A549 (cell line): ENCODE data around the gene PON1. TPM values are rescaled to one million over a fixed set of nuclear protein-coding genes. Genes with fewer than 3 reads are reported as not detected.

ENCODE experiments used
- ATAC-seq, 2 experiments: fragments of 200-7000 bp in 1 of 2; fragments of >200 bp in 1 of 2; cut with Nextera tagmentation in 1 of 2; cut with Tn5 transposase in 1 of 2; 3 replicates each; pipeline versions ENCODE4 v1.8.0 to v1.9.1; 2018 to 2020; ENCODE audit warnings: mild to moderate bottlenecking in 1 of 2, moderate library complexity in 1 of 2
- CTCF ChIA-PET: fragments of 300-600 bp; sonication (Branson Sonifier 250); formaldehyde crosslinking; extraction: SDS; loops from one replicate; lab custom pipeline; 2021; ENCODE audit warnings: antibody characterized with exemption, inconsistent platforms; lab: Yijun Ruan, JAX
- POLR2A ChIA-PET: fragments of 350-600 bp; formaldehyde crosslinking; extraction: SDS; loops from one replicate; lab custom pipeline; 2021; ENCODE audit warnings: antibody characterized with exemption, inconsistent platforms; lab: Yijun Ruan, JAX
- DNase-seq, 2 experiments: peaks; one replicate each; pipeline versions ENCODE4 v3.0.0 to v3.0.0-alpha.2; 2011 to 2016; ENCODE audit warnings: low read depth in 1 of 2, low spot score in 1 of 2
- FAIRE-seq: peaks from 2 replicates; lab custom pipeline; 2011; peaks lifted over from hg19 to GRCh38; lab: Jason Lieb, UNC
- H3K27ac ChIP-seq, 2 experiments: fragments of >200 bp; sonication (Bioruptor Twin); formaldehyde crosslinking; 3 replicates each; pipeline ENCODE4 v1.5.1; 2016 to 2017
- H3K4me1 ChIP-seq: fragments of >200 bp; sonication (Bioruptor Twin); formaldehyde crosslinking; 3 replicates; pipeline ENCODE4 v1.6.1; 2016
- H3K4me2 ChIP-seq: fragments of >200 bp; sonication (Bioruptor Twin); formaldehyde crosslinking; 3 replicates; pipeline ENCODE4 v1.6.1; 2016
- H3K4me3 ChIP-seq: fragments of >200 bp; sonication (Bioruptor Twin); formaldehyde crosslinking; 3 replicates; pipeline ENCODE4 v1.5.1; 2016
- H3K9me3 ChIP-seq: fragments of >200 bp; sonication (Bioruptor Twin); formaldehyde crosslinking; 3 replicates; pipeline ENCODE4 v1.6.1; 2016
- CEBPB ChIP-seq, 2 experiments: fragments of >200 bp in 1 of 2; sonication (Bioruptor Twin) in 1 of 2; formaldehyde crosslinking in 1 of 2; IDR thresholded peaks; 2 replicates each; pipeline ENCODE4 v1.6.1; 2012 to 2016
- CHD2 ChIP-seq: fragments of 150-350 bp; IDR thresholded peaks from 2 replicates; pipeline ENCODE4 v1.6.1; 2014; ENCODE audit warnings: low read length; ENCODE audit not compliant: partially characterized antibody
- CHD4 ChIP-seq: fragments of 200-600 bp; sonication (generic); IDR thresholded peaks from 2 replicates; pipeline ENCODE4 v1.6.1; 2016; ENCODE audit warnings: antibody characterized with exemption, mild to moderate bottlenecking, borderline replicate concordance
- E2F6 ChIP-seq: IDR thresholded peaks from 2 replicates; pipeline ENCODE4 v1.6.1; 2012; ENCODE audit warnings: low read depth, borderline replicate concordance
- FOSL2 ChIP-seq, 2 experiments: fragments of 450-650 bp in 1 of 2; fragments of >200 bp in 1 of 2; sonication (Bioruptor Twin) in 1 of 2; formaldehyde crosslinking; IDR thresholded peaks; 2 replicates each; pipeline versions ENCODE4 v1.5.0 to v1.6.1; 2016 to 2020; ENCODE audit warnings: mild to moderate bottlenecking in 1 of 2, moderate library complexity in 1 of 2
- HDAC2 ChIP-seq: fragments of 200-600 bp; sonication (generic); IDR thresholded peaks from 2 replicates; pipeline ENCODE4 v1.6.1; 2016
- HES2 ChIP-seq: fragments of >200 bp; sonication (Bioruptor Twin); formaldehyde crosslinking; IDR thresholded peaks from 2 replicates; pipeline ENCODE4 v1.6.1; 2016
- HEYL ChIP-seq: fragments of 250-450 bp; sonication (Bioruptor Pico); IDR thresholded peaks from 2 replicates; pipeline ENCODE4 v1.8.0; 2021; ENCODE audit warnings: mild to moderate bottlenecking, moderate library complexity
- HOXA7 ChIP-seq: fragments of 250-450 bp; sonication (Bioruptor Pico); IDR thresholded peaks from 2 replicates; pipeline ENCODE4 v1.5.0; 2020; ENCODE audit warnings: mild to moderate bottlenecking, moderate library complexity
- HOXB13 ChIP-seq: fragments of 250-450 bp; sonication (Bioruptor Pico); IDR thresholded peaks from 2 replicates; pipeline ENCODE4 v1.5.0; 2020; ENCODE audit warnings: low read depth, mild to moderate bottlenecking, moderate library complexity
- HOXB5 ChIP-seq: fragments of 250-450 bp; sonication (Bioruptor Pico); IDR thresholded peaks from 2 replicates; pipeline ENCODE4 v1.5.0; 2020; ENCODE audit warnings: mild to moderate bottlenecking, moderate library complexity
- MAFK ChIP-seq: fragments of 450-650 bp; IDR thresholded peaks from 2 replicates; pipeline ENCODE4 v1.6.1; 2014; ENCODE audit not compliant: partially characterized antibody
- MYC ChIP-seq: IDR thresholded peaks from 2 replicates; pipeline ENCODE4 v1.6.1; 2012; ENCODE audit warnings: mild to moderate bottlenecking, inconsistent platforms, low read length, improper control_type of control experiment, borderline replicate concordance
- NPAS2 ChIP-seq: fragments of 250-450 bp; sonication (Bioruptor Pico); IDR thresholded peaks from 2 replicates; pipeline ENCODE4 v1.8.0; 2022; ENCODE audit warnings: mild to moderate bottlenecking, moderate library complexity, borderline replicate concordance
- NR3C1 ChIP-seq: fragments of >200 bp; sonication (Bioruptor Twin); formaldehyde crosslinking; IDR thresholded peaks from 3 replicates; pipeline ENCODE4 v1.6.1; 2017
- RAD21 ChIP-seq, 2 experiments: fragments of >200 bp in 1 of 2; sonication (Bioruptor Twin) in 1 of 2; formaldehyde crosslinking in 1 of 2; IDR thresholded peaks in 1 of 2; conservative IDR thresholded peaks in 1 of 2; 2 replicates in 1 of 2; 3 replicates in 1 of 2; pipeline ENCODE4 v1.6.1; 2012 to 2018; ENCODE audit warnings: inconsistent platforms in 1 of 2
- RARB ChIP-seq: fragments of 250-450 bp; sonication (Bioruptor Pico); IDR thresholded peaks from 2 replicates; pipeline ENCODE4 v1.8.0; 2021; ENCODE audit warnings: mild to moderate bottlenecking, moderate library complexity
- RFX5 ChIP-seq: fragments of 450-650 bp; IDR thresholded peaks from 2 replicates; pipeline ENCODE4 v1.7.1; 2014; ENCODE audit warnings: antibody characterized with exemption, mild to moderate bottlenecking, moderate library complexity
- SREBF2 ChIP-seq: fragments of 450-650 bp; IDR thresholded peaks from 2 replicates; pipeline ENCODE4 v1.6.1; 2014; ENCODE audit warnings: mild to moderate bottlenecking, moderate library complexity
- TFCP2L1 ChIP-seq: fragments of 250-450 bp; sonication (Bioruptor Pico); IDR thresholded peaks from 2 replicates; pipeline ENCODE4 v1.5.0; 2021; ENCODE audit warnings: mild to moderate bottlenecking
- TP53 ChIP-seq: fragments of 250-450 bp; sonication (Bioruptor Pico); IDR thresholded peaks from 2 replicates; pipeline ENCODE4 v1.5.0; 2021; ENCODE audit warnings: mild to moderate bottlenecking, moderate library complexity
- USF2 ChIP-seq: fragments of 450-650 bp; IDR thresholded peaks from 2 replicates; pipeline ENCODE4 v1.6.1; 2014; ENCODE audit warnings: antibody characterized with exemption
- ZFP36 ChIP-seq: fragments of 450-650 bp; IDR thresholded peaks from 2 replicates; pipeline ENCODE4 v1.6.1; 2014; ENCODE audit warnings: borderline replicate concordance; ENCODE audit not compliant: partially characterized antibody
- ZSCAN20 ChIP-seq: fragments of 250-450 bp; sonication (Bioruptor Pico); IDR thresholded peaks from 2 replicates; pipeline ENCODE4 v1.8.0; 2022; ENCODE audit warnings: mild to moderate bottlenecking, moderate library complexity
- WGBS: methylation state at CpG from one replicate; pipeline ENCODE4 v1.1.6; 2017; ENCODE audit errors: missing lambda C conversion rate; 5-methylcytosine and 5-hydroxymethylcytosine counted together
- polyA plus RNA-seq, 4 experiments: library from polyadenylated mRNA; depleted of rRNA in 3 of 4; stranded (reverse); fragments of >200 nt; fragmentation: RNase III in 1 of 4; extraction: RNeasy Plus Mini Kit Qiagen cat#74134 plus additional on column Dnase treatment in 1 of 4; gene quantifications; 2 replicates in 3 of 4; 3 replicates in 1 of 4; pipeline ENCODE4 v1.2.3, GENCODE V29; 2011 to 2017
- TF ChIP-seq, protein P1 (sequence below): fragments of 250-450 bp; sonication (Bioruptor Pico); IDR thresholded peaks from 2 replicates; pipeline ENCODE4 v1.5.0; 2021; ENCODE audit warnings: mild to moderate bottlenecking, moderate library complexity, borderline replicate concordance
- TF ChIP-seq, protein P2 (sequence below): fragments of 150-350 bp; IDR thresholded peaks from 2 replicates; pipeline ENCODE4 v1.6.1; 2014; ENCODE audit warnings: low read depth, mild to moderate bottlenecking, low read length
- TF ChIP-seq, protein P3 (sequence below): fragments of 250-450 bp; sonication (Bioruptor Pico); IDR thresholded peaks from 2 replicates; pipeline ENCODE4 v1.5.0; 2020; ENCODE audit warnings: low read depth, mild to moderate bottlenecking, moderate library complexity

PON1 gene
- polyA plus RNA-seq, 2 of the 4 experiments (the other 2 are of a cell fraction), result 0.93 to 6.6 TPM

DNA sequence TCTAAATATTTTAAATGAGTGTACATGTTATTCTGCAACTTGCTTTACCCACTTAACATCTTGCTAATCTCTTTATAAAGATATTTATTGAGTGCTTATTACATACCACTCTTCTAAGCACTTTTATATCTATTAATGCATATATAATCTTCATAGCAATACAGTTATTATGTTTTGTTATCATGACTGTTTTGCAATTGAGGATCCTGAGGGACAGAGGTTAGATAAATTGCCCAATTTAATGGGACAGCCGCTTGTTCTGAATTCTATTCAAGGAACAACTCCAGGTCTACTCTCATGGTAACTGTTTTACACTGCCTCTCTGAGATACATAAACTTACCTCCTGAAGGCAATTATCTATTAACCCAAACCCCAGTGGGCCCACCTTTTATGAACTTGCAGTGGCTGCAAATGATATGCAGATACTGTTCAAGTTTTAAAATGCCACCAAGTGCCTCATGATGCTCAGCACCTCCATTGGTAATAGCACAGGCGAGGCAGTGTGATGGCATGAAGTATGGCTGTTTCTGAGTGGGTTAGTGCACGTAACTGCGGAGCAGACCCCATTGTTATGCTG, 60.5 kb downstream of the PON1 start:
- FAIRE-seq (peak; percentile 39), DNase-seq (peak in 1 of 2 experiments; percentile 13), ATAC-seq (peak in 1 of 2 experiments; percentile 77; a peak in 2 of 6 replicates)
- 2% methylated on average over 4 of the region's 4 CpGs for WGBS
- ChIA-PET POLR2A (interaction anchor here (1.2 kb wide), 1 partner anchor 132 kb away, joined by 6 read pairs; the partner anchor contains the start of gene PON3), CTCF (interaction anchor here (2.0 to 3.3 kb wide), 3 partner anchors 17 to 214 kb away, joined by 8 to 23 read pairs (median 10); partner anchors contain the start of gene PON3)
- Histone ChIP-seq H3K4me2 (peak overlapping the region; percentile 67), H3K4me1 (peaks cover 58% of the 10 kb centered on the region), H3K9me3 (no peaks in the 10 kb centered on the region)
- TF ChIP-seq RARB, result no peak
- no peak for TF ChIP-seq TP53 (CRISPR knock-in tag)
- TF ChIP-seq MYC, result 0 out of 2 replicates have a peak, but pooled peaks have one; percentile 24
- TF ChIP-seq NR3C1, result no peak
- 0 out of 2 replicates have a peak, but pooled peaks have one; percentile 53 for TF ChIP-seq ZSCAN20
- peak; percentile 71; the same call in 1 of the 2 replicates for TF ChIP-seq HOXB5
- TF ChIP-seq, protein P1, sequence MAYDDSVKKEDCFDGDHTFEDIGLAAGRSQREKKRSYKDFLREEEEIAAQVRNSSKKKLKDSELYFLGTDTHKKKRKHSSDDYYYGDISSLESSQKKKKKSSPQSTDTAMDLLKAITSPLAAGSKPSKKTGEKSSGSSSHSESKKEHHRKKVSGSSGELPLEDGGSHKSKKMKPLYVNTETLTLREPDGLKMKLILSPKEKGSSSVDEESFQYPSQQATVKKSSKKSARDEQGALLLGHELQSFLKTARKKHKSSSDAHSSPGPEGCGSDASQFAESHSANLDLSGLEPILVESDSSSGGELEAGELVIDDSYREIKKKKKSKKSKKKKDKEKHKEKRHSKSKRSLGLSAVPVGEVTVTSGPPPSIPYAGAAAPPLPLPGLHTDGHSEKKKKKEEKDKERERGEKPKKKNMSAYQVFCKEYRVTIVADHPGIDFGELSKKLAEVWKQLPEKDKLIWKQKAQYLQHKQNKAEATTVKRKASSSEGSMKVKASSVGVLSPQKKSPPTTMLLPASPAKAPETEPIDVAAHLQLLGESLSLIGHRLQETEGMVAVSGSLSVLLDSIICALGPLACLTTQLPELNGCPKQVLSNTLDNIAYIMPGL (CRISPR knock-in tag), result no peak
- no peak for TF ChIP-seq RAD21 (conservative IDR thresholded peaks at IDR 0.05 in 1 of 2, IDR thresholded peaks at IDR 0.05 in 1 of 2)
- no peak for TF ChIP-seq HOXA7 (CRISPR knock-in tag)
- TF ChIP-seq HDAC2, result no peak
- no peak for TF ChIP-seq HOXB13 (CRISPR knock-in tag)
- no peak for TF ChIP-seq FOSL2 (IDR thresholded peaks at IDR 0.05)
- no peak for TF ChIP-seq FOSL2 (CRISPR knock-in tag; IDR thresholded peaks at IDR 0.05)
- peak; percentile 78; the same call in 1 of the 2 replicates for TF ChIP-seq HEYL
- peak; percentile 85 to 89 for TF ChIP-seq CEBPB (IDR thresholded peaks at IDR 0.05)
- TF ChIP-seq, all 56 proteins: peak for 5
- no peak overlapping the region for H3K4me3 ChIP-seq
- peak overlapping the region; percentile 97 to 100 for H3K27ac ChIP-seq

DNA sequence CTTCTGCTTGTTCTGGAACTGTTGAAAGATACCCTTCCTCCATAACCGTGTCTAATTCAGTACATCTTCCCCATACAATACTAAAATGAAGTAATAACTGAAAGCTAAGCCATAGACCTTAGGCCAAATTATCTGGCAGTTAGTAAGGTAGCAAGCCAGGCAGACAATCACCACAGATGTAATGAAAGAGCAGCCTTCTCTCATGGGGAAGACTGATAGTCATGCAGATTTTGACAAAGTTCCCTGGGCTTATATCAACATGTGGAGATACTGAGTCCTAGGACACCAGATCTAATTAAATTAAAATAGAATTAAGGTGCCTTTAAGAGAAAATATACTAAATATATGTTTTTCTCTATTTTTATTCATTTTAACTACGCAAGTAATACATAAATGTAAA, 61.5 kb downstream of the PON1 start:
- DNase-seq (no peak), ATAC-seq (no peak), FAIRE-seq (peak; percentile 39)
- H3K27ac ChIP-seq, result peak overlapping the region; percentile 97 to 100
- POLR2A ChIA-PET, result no interaction called here
- no peaks in the 10 kb centered on the region for H3K9me3 ChIP-seq
- no peak overlapping the region for H3K4me3 ChIP-seq
- H3K4me1 ChIP-seq, result peaks cover 55% of the 10 kb centered on the region
- 86% methylated on average over 2 of the region's 2 CpGs for WGBS
- no peak for TF ChIP-seq MAFK
- no peak for TF ChIP-seq HES2
- TF ChIP-seq, protein P1 (CRISPR knock-in tag), result no peak
- no peak for TF ChIP-seq CHD2
- TF ChIP-seq RFX5, result no peak
- no peak for TF ChIP-seq HDAC2
- no peak for TF ChIP-seq E2F6
- no peak for TF ChIP-seq CHD4
- no peak for TF ChIP-seq CEBPB (IDR thresholded peaks at IDR 0.05)
- no peak for TF ChIP-seq HOXB13 (CRISPR knock-in tag)
- TF ChIP-seq TFCP2L1 (CRISPR knock-in tag), result no peak
- no peak for TF ChIP-seq TP53 (CRISPR knock-in tag)
- no peak for TF ChIP-seq SREBF2
- TF ChIP-seq HEYL, result no peak
- TF ChIP-seq ZFP36, result no peak
- TF ChIP-seq, protein P2, sequence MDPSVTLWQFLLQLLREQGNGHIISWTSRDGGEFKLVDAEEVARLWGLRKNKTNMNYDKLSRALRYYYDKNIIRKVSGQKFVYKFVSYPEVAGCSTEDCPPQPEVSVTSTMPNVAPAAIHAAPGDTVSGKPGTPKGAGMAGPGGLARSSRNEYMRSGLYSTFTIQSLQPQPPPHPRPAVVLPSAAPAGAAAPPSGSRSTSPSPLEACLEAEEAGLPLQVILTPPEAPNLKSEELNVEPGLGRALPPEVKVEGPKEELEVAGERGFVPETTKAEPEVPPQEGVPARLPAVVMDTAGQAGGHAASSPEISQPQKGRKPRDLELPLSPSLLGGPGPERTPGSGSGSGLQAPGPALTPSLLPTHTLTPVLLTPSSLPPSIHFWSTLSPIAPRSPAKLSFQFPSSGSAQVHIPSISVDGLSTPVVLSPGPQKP, result no peak
- TF ChIP-seq NPAS2 (CRISPR knock-in tag), result no peak
- no peak for TF ChIP-seq RAD21 (conservative IDR thresholded peaks at IDR 0.05 in 1 of 2, IDR thresholded peaks at IDR 0.05 in 1 of 2)
- TF ChIP-seq, protein P3, sequence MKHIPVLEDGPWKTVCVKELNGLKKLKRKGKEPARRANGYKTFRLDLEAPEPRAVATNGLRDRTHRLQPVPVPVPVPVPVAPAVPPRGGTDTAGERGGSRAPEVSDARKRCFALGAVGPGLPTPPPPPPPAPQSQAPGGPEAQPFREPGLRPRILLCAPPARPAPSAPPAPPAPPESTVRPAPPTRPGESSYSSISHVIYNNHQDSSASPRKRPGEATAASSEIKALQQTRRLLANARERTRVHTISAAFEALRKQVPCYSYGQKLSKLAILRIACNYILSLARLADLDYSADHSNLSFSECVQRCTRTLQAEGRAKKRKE (CRISPR knock-in tag), result no peak
- TF ChIP-seq USF2, result no peak
- peak overlapping the region; percentile 67 for H3K4me2 ChIP-seq
- CTCF ChIA-PET, result interaction anchor here (1.2 kb wide), 1 partner anchor 133 kb away, joined by 4 read pairs; the partner anchor contains the start of gene PON3
